PC-9 (cell line): ENCODE results near the gene C19orf53. TPM values are rescaled to one million over a fixed set of nuclear protein-coding genes. Genes with fewer than 3 reads are reported as not detected.
A peak's percentile ranks its signal among the peaks of the same experiment; 100 is the strongest.

Experiments
- BruUV-seq: library from RNA; stranded (reverse); fragments of 400-500 nt; replicated peaks from 2 replicates; lab custom pipeline; 2021; lab: Mats Ljungman, UMichigan
- CTCF ChIA-PET: fragments of 300-600 bp; sonication (Branson Sonifier 250); formaldehyde crosslinking; loops from one replicate; lab custom pipeline; 2022; ENCODE audit warnings: antibody characterized with exemption; lab: Charles Lee
- POLR2A ChIA-PET: fragments of 300-600 bp; sonication (Branson Sonifier 250); formaldehyde crosslinking; loops from one replicate; lab custom pipeline; 2022; ENCODE audit warnings: antibody characterized with exemption; ENCODE audit not compliant: unreplicated experiment; lab: Charles Lee
- DNase-seq, 2 experiments: peaks; one replicate each; pipeline versions ENCODE4 v3.0.0 to v3.0.0-alpha.2; 2015 to 2022; ENCODE audit warnings: mixed read lengths in 1 of 2
- H2AFZ ChIP-seq: fragments of 200-600 bp; sonication (generic); 2 replicates; pipeline ENCODE4 v1.8.1; 2017; ENCODE audit warnings: antibody characterized with exemption
- H3F3A ChIP-seq: fragments of 200-600 bp; sonication (generic); 2 replicates; pipeline ENCODE4 v1.8.1; 2017; ENCODE audit warnings: antibody characterized with exemption, mild to moderate bottlenecking, low read depth; ENCODE audit not compliant: insufficient read depth
- H3K27ac ChIP-seq: fragments of 200-600 bp; sonication (generic); 2 replicates; pipeline ENCODE4 v1.6.1; 2016; ENCODE audit warnings: mixed run types
- H3K27me3 ChIP-seq: fragments of 200-600 bp; sonication (generic); 2 replicates; pipeline ENCODE4 v1.6.1; 2016; ENCODE audit warnings: low read depth, mixed run types; ENCODE audit not compliant: insufficient read depth
- H3K36me3 ChIP-seq: fragments of 200-600 bp; sonication (generic); 2 replicates; pipeline ENCODE4 v1.6.1; 2016; ENCODE audit warnings: low read depth, mixed run types
- H3K4me1 ChIP-seq: fragments of 200-600 bp; sonication (generic); replicated peaks from 2 replicates; pipeline ENCODE4 v1.6.1; 2016; ENCODE audit warnings: mixed run types; ENCODE audit not compliant: insufficient read depth
- H3K4me2 ChIP-seq: fragments of 200-600 bp; sonication (generic); 2 replicates; pipeline ENCODE4 v1.6.1; 2017; ENCODE audit warnings: mixed run types
- H3K4me3 ChIP-seq: fragments of 200-600 bp; sonication (generic); 2 replicates; pipeline ENCODE4 v1.6.1; 2016; ENCODE audit warnings: mixed run types
- H3K79me2 ChIP-seq: fragments of 200-600 bp; sonication (generic); 2 replicates; pipeline ENCODE4 v1.6.1; 2017; ENCODE audit warnings: low read depth, mixed run types
- H3K9me2 ChIP-seq: fragments of 200-600 bp; sonication (generic); 2 replicates; pipeline ENCODE4 v1.8.1; 2017; ENCODE audit warnings: mild to moderate bottlenecking; ENCODE audit not compliant: insufficient read depth
- H3K9me3 ChIP-seq: fragments of 200-600 bp; sonication (generic); 2 replicates; pipeline ENCODE4 v1.8.1; 2016; ENCODE audit warnings: low read depth; ENCODE audit not compliant: insufficient read depth
- H4K20me1 ChIP-seq: fragments of 200-600 bp; sonication (generic); 2 replicates; pipeline ENCODE4 v1.8.1; 2017; ENCODE audit not compliant: insufficient read depth
- CTCF ChIP-seq: fragments of 200-600 bp; sonication (generic); conservative IDR thresholded peaks from 2 replicates; pipeline ENCODE4 v1.6.1; 2017; ENCODE audit warnings: mixed run types, antibody characterized with exemption, mild to moderate bottlenecking, moderate library complexity
- EZH2 ChIP-seq: fragments of 200-600 bp; sonication (generic); IDR thresholded peaks from 2 replicates; pipeline ENCODE4 v1.8.0; 2017; ENCODE audit warnings: antibody characterized with exemption, low read depth
- intact Hi-C: fragments of 100-400 bp; cut with micrococcal nuclease; formaldehyde crosslinking; loops from one replicate; pipeline ENCODE4 v1.10.0; 2022; ENCODE audit not compliant: unreplicated experiment
- total RNA-seq: library from RNA; stranded (reverse); gene quantifications from 2 replicates; pipeline ENCODE4 v1.2.3, GENCODE V29; 2021

C19orf53 gene
- total RNA-seq, 1 experiment from 2014 or later: 121 TPM

GRCh38 chr19:13756210-13756609 is 18.0 kb upstream of the C19orf53 start:
- H3K4me3 ChIP-seq: no peak overlapping the region
- TF ChIP-seq EZH2 (no peak), CTCF (no peak)
- H3K27me3 ChIP-seq: no peaks in the 10 kb centered on the region
- H3F3A ChIP-seq: no peaks in the 10 kb centered on the region
- no peaks in the 10 kb centered on the region for H3K79me2 ChIP-seq
- no peak overlapping the region for H2AFZ ChIP-seq
- H3K27ac ChIP-seq: no peak overlapping the region
- CTCF ChIA-PET: interaction anchor here (0.5 to 0.7 kb wide), 2 partner anchors 22 to 78 kb away, joined by 3 to 10 read pairs; no protein-coding TSS in a partner anchor
- H3K4me2 ChIP-seq: no peak overlapping the region
- no peaks in the 10 kb centered on the region for H3K9me2 ChIP-seq
- peaks cover 18% of the 10 kb centered on the region; the same call in 1 of the 2 replicates for H3K36me3 ChIP-seq
- peak in 1 of 2 experiments; percentile 0 for DNase-seq
- BruUV-seq: no TSS peak
- intact Hi-C loops: no loop called here
- H4K20me1 ChIP-seq: no peaks in the 10 kb centered on the region
- H3K9me3 ChIP-seq: no peaks in the 10 kb centered on the region
- POLR2A ChIA-PET: no interaction called here
- H3K4me1 ChIP-seq: no peaks in the 10 kb centered on the region

- no peak for DNase-seq
- Histone ChIP-seq H3F3A (no peaks in the 10 kb centered on the region; the same call in 1 of the 2 replicates), H3K4me1 (no peaks in the 10 kb centered on the region), H3K4me2 (no peak overlapping the region), H3K9me2 (no peaks in the 10 kb centered on the region), H3K27ac (no peak overlapping the region), H2AFZ (no peak overlapping the region), H3K79me2 (0 out of 2 replicates have a peak, but pooled peaks cover 6% of the 10 kb centered on the region), H3K27me3 (no peaks in the 10 kb centered on the region), H4K20me1 (no peaks in the 10 kb centered on the region), H3K4me3 (no peak overlapping the region), H3K36me3 (peaks cover 18% of the 10 kb centered on the region; the same call in 1 of the 2 replicates), H3K9me3 (no peaks in the 10 kb centered on the region)
- ChIA-PET POLR2A (no interaction called here), CTCF (no interaction called here)
- intact Hi-C loops: no loop called here
- BruUV-seq: no TSS peak
- TF ChIP-seq EZH2: no peak
- TF ChIP-seq CTCF: no peak
Measured at GRCh38 chr19:13757805-13758772, 16.2 kb upstream of the C19orf53 start.

- Histone ChIP-seq H3K27me3 (no peaks in the 10 kb centered on the region), H3K9me2 (no peaks in the 10 kb centered on the region), H3K36me3 (peaks cover 18% of the 10 kb centered on the region; the same call in 1 of the 2 replicates), H3K4me3 (no peak overlapping the region), H3K4me1 (no peaks in the 10 kb centered on the region; the same call in 1 of the 2 replicates), H4K20me1 (no peaks in the 10 kb centered on the region), H3K27ac (no peak overlapping the region), H3F3A (no peaks in the 10 kb centered on the region; the same call in 1 of the 2 replicates), H3K79me2 (peaks cover 12% of the 10 kb centered on the region), H3K4me2 (no peak overlapping the region), H2AFZ (no peak overlapping the region), H3K9me3 (no peaks in the 10 kb centered on the region)
- BruUV-seq: no TSS peak
- POLR2A ChIA-PET: no interaction called here
- intact Hi-C loops: no loop called here
- peak in 1 of 2 experiments; percentile 10 for DNase-seq
- TF ChIP-seq EZH2 (no peak), CTCF (no peak)
- CTCF ChIA-PET: no interaction called here
Measured at GRCh38 chr19:13758795-13759194, 15.5 kb upstream of the C19orf53 start.
